ENCODE results near the gene MIER3.

DNA sequence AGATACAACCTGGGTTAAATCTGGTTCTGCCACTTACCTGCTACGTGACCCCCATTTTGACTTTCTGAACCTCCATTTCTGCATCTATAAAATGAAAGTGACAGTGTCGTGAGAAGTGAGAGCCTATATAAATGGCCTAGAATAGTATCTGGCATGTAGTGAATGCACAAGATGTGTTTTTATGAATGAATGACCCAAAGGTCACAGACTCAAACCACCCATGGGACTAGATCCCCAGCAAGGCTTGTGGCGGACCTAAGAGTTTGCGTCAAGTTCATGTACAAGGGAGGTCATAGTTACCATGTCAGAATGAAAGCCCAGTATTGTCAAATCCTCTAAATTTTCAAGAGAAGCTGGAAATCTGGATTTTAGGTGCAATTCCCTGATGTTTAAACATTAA lies 53.7 kb downstream of the MIER3 start:
- TF ChIP-seq TAF7 (tag; IDR thresholded peaks at IDR 0.05) (no peak), SMAD1 (IDR thresholded peaks at IDR 0.05; ENCODE audit: low read depth, low read length, partially characterized antibody) (no peak), ZSCAN29 (IDR thresholded peaks at IDR 0.05) (no peak), BCL6 (CRISPR knock-in tag; IDR thresholded peaks at IDR 0.05) (no peak)
- TF ChIP-seq, protein P1, sequence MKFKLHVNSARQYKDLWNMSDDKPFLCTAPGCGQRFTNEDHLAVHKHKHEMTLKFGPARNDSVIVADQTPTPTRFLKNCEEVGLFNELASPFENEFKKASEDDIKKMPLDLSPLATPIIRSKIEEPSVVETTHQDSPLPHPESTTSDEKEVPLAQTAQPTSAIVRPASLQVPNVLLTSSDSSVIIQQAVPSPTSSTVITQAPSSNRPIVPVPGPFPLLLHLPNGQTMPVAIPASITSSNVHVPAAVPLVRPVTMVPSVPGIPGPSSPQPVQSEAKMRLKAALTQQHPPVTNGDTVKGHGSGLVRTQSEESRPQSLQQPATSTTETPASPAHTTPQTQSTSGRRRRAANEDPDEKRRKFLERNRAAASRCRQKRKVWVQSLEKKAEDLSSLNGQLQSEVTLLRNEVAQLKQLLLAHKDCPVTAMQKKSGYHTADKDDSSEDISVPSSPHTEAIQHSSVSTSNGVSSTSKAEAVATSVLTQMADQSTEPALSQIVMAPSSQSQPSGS (CRISPR knock-in tag; IDR thresholded peaks at IDR 0.05) = no peak
- TF ChIP-seq, protein P2, sequence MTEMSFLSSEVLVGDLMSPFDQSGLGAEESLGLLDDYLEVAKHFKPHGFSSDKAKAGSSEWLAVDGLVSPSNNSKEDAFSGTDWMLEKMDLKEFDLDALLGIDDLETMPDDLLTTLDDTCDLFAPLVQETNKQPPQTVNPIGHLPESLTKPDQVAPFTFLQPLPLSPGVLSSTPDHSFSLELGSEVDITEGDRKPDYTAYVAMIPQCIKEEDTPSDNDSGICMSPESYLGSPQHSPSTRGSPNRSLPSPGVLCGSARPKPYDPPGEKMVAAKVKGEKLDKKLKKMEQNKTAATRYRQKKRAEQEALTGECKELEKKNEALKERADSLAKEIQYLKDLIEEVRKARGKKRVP (CRISPR knock-in tag; IDR thresholded peaks at IDR 0.05) = no peak
- TF ChIP-seq, protein P3, sequence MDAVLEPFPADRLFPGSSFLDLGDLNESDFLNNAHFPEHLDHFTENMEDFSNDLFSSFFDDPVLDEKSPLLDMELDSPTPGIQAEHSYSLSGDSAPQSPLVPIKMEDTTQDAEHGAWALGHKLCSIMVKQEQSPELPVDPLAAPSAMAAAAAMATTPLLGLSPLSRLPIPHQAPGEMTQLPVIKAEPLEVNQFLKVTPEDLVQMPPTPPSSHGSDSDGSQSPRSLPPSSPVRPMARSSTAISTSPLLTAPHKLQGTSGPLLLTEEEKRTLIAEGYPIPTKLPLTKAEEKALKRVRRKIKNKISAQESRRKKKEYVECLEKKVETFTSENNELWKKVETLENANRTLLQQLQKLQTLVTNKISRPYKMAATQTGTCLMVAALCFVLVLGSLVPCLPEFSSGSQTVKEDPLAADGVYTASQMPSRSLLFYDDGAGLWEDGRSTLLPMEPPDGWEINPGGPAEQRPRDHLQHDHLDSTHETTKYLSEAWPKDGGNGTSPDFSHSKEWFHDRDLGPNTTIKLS (IDR thresholded peaks at IDR 0.05; ENCODE audit: borderline replicate concordance, low read depth) = no peak
